Spleen (tissue), 11 donors: ENCODE results near the gene RIOK3. TPM values are rescaled to one million over a fixed set of nuclear protein-coding genes. Genes with fewer than 3 reads are reported as not detected.
"Not testable (repeated sequence)": the region's sequence is repeated elsewhere in the genome, so short reads cannot be mapped to it uniquely, and the experiment has no call there.

Experiments used
- DNase-seq: peaks from one replicate; pipeline ENCODE4 v3.0.0-alpha.2; 2020
- H3K27ac ChIP-seq, 8 donors: fragments of 200-600 bp; sonication (generic) in 7 of 8; 1 replicate in 4 of 8; 2 replicates in 4 of 8; pipeline versions ENCODE4 v1.5.0 to v1.8.0; 2016 to 2021; ENCODE audit warnings: inconsistent platforms in 4 of 8, mild to moderate bottlenecking in 4 of 8, moderate library complexity in 1 of 8
- H3K27me3 ChIP-seq, 7 donors: fragments of 200-600 bp; sonication (generic) in 6 of 7; replicated peaks in 1 of 7; 1 replicate in 4 of 7; 2 replicates in 3 of 7; pipeline versions ENCODE4 v1.5.0 to v1.8.0; 2016 to 2021; ENCODE audit warnings: inconsistent platforms in 3 of 7, mild to moderate bottlenecking in 1 of 7
- H3K36me3 ChIP-seq, 6 donors: fragments of 200-600 bp; sonication (generic) in 5 of 6; 1 replicate in 4 of 6; 2 replicates in 2 of 6; pipeline versions ENCODE4 v1.5.0 to v1.8.0; 2016 to 2021; ENCODE audit warnings: inconsistent platforms in 2 of 6
- H3K4me1 ChIP-seq, 6 donors: fragments of 200-600 bp; sonication (generic) in 5 of 6; 1 replicate in 3 of 6; 2 replicates in 3 of 6; pipeline versions ENCODE4 v1.5.0 to v1.8.0; 2016 to 2021; ENCODE audit warnings: inconsistent platforms in 3 of 6
- H3K4me3 ChIP-seq, 8 donors: fragments of 200-600 bp; sonication (generic) in 7 of 8; 1 replicate in 4 of 8; 2 replicates in 4 of 8; pipeline versions ENCODE4 v1.5.0 to v1.8.0; 2016 to 2021; ENCODE audit warnings: inconsistent platforms in 4 of 8, mild to moderate bottlenecking in 4 of 8, moderate library complexity in 2 of 8
- H3K9me3 ChIP-seq, 8 donors: fragments of 200-600 bp; sonication (generic) in 7 of 8; 1 replicate in 4 of 8; 2 replicates in 4 of 8; pipeline versions ENCODE4 v1.5.0 to v1.8.0; 2016 to 2021; ENCODE audit warnings: inconsistent platforms in 4 of 8
- CTCF ChIP-seq, 11 experiments: fragments of 200-600 bp in 7 of 11; fragments of 450-650 bp in 4 of 11; sonication (generic) in 4 of 11; IDR thresholded peaks in 8 of 11; conservative IDR thresholded peaks in 3 of 11; 1 replicate in 7 of 11; 2 replicates in 4 of 11; pipeline versions ENCODE4 v1.4.0 to v1.8.0; 2016 to 2021; ENCODE audit warnings: antibody characterized with exemption in 11 of 11, inconsistent platforms in 4 of 11, mild to moderate bottlenecking in 1 of 11
- POLR2A ChIP-seq, 3 donors: fragments of 450-650 bp; IDR thresholded peaks; one replicate each; pipeline ENCODE4 v1.5.1; 2017; ENCODE audit warnings: antibody characterized with exemption in 3 of 3, mild to moderate bottlenecking in 1 of 3
- POLR2AphosphoS5 ChIP-seq, 3 donors: sonication (generic); formaldehyde crosslinking; IDR thresholded peaks; one replicate each; pipeline ENCODE4 v1.5.1; 2017; ENCODE audit warnings: antibody characterized with exemption in 3 of 3
- WGBS, 5 donors: extraction: QIAGEN DNeasy Blood & Tissue Kit in 3 of 5; methylation state at CpG; one replicate each; pipeline versions ENCODE4 v1.1.5 to v1.1.7; 2013 to 2018; 5-methylcytosine and 5-hydroxymethylcytosine counted together
- intact Hi-C: fragments of 100-400 bp; cut with DNase I; formaldehyde crosslinking; loops from one replicate; pipeline ENCODE4 v1.15.0; 2023; ENCODE audit warnings: low total_unique reads
- polyA plus RNA-seq, 3 donors: library from polyadenylated mRNA; stranded (reverse); fragments of 200-250 nt; gene quantifications; one replicate each; pipeline ENCODE4 v1.2.1, GENCODE V29; 2013
- total RNA-seq, 7 donors: library from RNA; depleted of rRNA in 3 of 7; stranded (reverse); fragments of >200 nt in 3 of 7; fragmentation: NEBNext Ultra II Directional in 4 of 7; extraction: Animal tissue kit (Norgen Biotek cat#: 25700) in 4 of 7; gene quantifications; one replicate each; pipeline versions ENCODE4 v1.1.0 to v1.2.1, GENCODE V29; 2016 to 2021
- donor health status: healthy with polysubstance abuse.
- donor health status: DM: no; HTN: no; CAD: no; lungs with moderate emphysema.
- donor health status: DM: no; HTN: no; CAD: no.
- donor health status: Bipolar disorder and iron deficiency.
- donor health status: healthy.
- donor health status: DM: no; HTN: no; CAD: no.
- donor health status: DM: yes; HTN: yes; CAD: no.

RIOK3 gene
- total and polyA plus RNA-seq, 10 donors = 33.0 to 96.1 (median 68.5) TPM

GRCh38 chr18:23484561-23485182 is 31.6 kb downstream of the RIOK3 start:
- 78 to 87% (median 83%) methylated on average over 8 of the region's 8 CpGs for WGBS, 5 donors
- DNase-seq = no peak
- TF ChIP-seq CTCF (IDR thresholded peaks at IDR 0.05 in 8 of 11, conservative IDR thresholded peaks at IDR 0.05 in 3 of 11) (no peak), POLR2AphosphoS5 (IDR thresholded peaks at IDR 0.05) (peak in 2 of 3 donors; percentile 15 to 47), POLR2A (IDR thresholded peaks at IDR 0.05) (no peak)
- intact Hi-C loops = no loop called here
- Histone ChIP-seq H3K4me1 (peaks cover 0 to 76% (median 25%) of the 10 kb centered on the region in 6 donors), H3K9me3 (no peaks in the 10 kb centered on the region), H3K27me3 (no peaks in the 10 kb centered on the region), H3K4me3 (no peak overlapping the region), H3K36me3 (peaks cover 2 to 43% (median 28%) of the 10 kb centered on the region in 6 donors), H3K27ac (peak overlapping the region in 2 of 8 donors; percentile 0 to 9)

- Histone ChIP-seq H3K4me1 (peaks cover 0 to 76% (median 21%) of the 10 kb centered on the region in 6 donors), H3K27me3 (no peaks in the 10 kb centered on the region), H3K36me3 (peaks cover 2 to 36% (median 22%) of the 10 kb centered on the region in 6 donors), H3K9me3 (no peaks in the 10 kb centered on the region), H3K27ac (peak overlapping the region in 1 of 8 donors; percentile 9), H3K4me3 (no peak overlapping the region)
- TF ChIP-seq POLR2AphosphoS5 (IDR thresholded peaks at IDR 0.05) = no peak
- TF ChIP-seq CTCF (IDR thresholded peaks at IDR 0.05 in 8 of 11, conservative IDR thresholded peaks at IDR 0.05 in 3 of 11) = no peak
- no peak for TF ChIP-seq POLR2A (IDR thresholded peaks at IDR 0.05)
- intact Hi-C loops = no loop called here
- 90 to 97% (median 96%) methylated on average over 7 of the region's 7 CpGs for WGBS, 5 donors
- DNase-seq = no peak
These were observed 32.3 kb downstream of the RIOK3 start for GRCh38 chr18:23485386-23485785.

GRCh38 chr18:23487738-23488570 is 34.9 kb downstream of the RIOK3 start:
- peak overlapping the region; percentile 57 to 94 (median 92) for H3K27ac ChIP-seq
- DNase-seq = peak; percentile 85
- H3K36me3 ChIP-seq = peaks cover 0 to 11% (median 1%) of the 10 kb centered on the region in 6 donors
- H3K4me3 ChIP-seq = peak overlapping the region in 4 of 8 donors; percentile 13 to 55 (median 25)
- H3K4me1 ChIP-seq = peaks cover 0 to 51% (median 17%) of the 10 kb centered on the region in 6 donors
- H3K9me3 ChIP-seq = peaks cover 0 to 3% (median 0%) of the 10 kb centered on the region in 8 donors
- intact Hi-C loops = no loop called here
- WGBS, 5 donors = 13 to 34% (median 21%) methylated on average over 14 of the region's 14 CpGs
- no peak for TF ChIP-seq POLR2A (IDR thresholded peaks at IDR 0.05)
- TF ChIP-seq CTCF (IDR thresholded peaks at IDR 0.05 in 8 of 11, conservative IDR thresholded peaks at IDR 0.05 in 3 of 11) = no peak
- TF ChIP-seq POLR2AphosphoS5 (IDR thresholded peaks at IDR 0.05) = peak in 2 of 3 donors; percentile 23 to 32
- H3K27me3 ChIP-seq = no peaks in the 10 kb centered on the region

- Histone ChIP-seq H3K27ac (peak overlapping the region in 3 of 8 donors; percentile 36 to 88 (median 85)), H3K4me1 (peaks cover 0 to 41% (median 17%) of the 10 kb centered on the region in 6 donors)
- H3K36me3 ChIP-seq, H3K27me3 ChIP-seq, intact Hi-C loops, H3K4me3 ChIP-seq, H3K9me3 ChIP-seq, DNase-seq: not testable (repeated sequence)
- 83 to 97% (median 88%) methylated on average over 5 of the region's 5 CpGs for WGBS, 5 donors
These were observed 36.5 kb downstream of the RIOK3 start for GRCh38 chr18:23489586-23489985.
